D721Med (cell line): ENCODE data around the gene INTS3.

Experiments used
- DNase-seq: peaks from one replicate; pipeline ENCODE4 v3.0.0; 2011; ENCODE audit warnings: low spot score; ENCODE audit not compliant: insufficient read length
- FAIRE-seq: peaks from 2 replicates; lab custom pipeline; 2011; peaks lifted over from hg19 to GRCh38; lab: Jason Lieb, UNC
- TF ChIP-seq, protein P1 (sequence below): IDR thresholded peaks from 2 replicates; pipeline ENCODE4 v1.5.1; 2012; ENCODE audit warnings: mild to moderate bottlenecking, control low read depth; ENCODE audit not compliant: insufficient read depth; ENCODE audit errors: missing control alignments

Gene INTS3

DNA sequence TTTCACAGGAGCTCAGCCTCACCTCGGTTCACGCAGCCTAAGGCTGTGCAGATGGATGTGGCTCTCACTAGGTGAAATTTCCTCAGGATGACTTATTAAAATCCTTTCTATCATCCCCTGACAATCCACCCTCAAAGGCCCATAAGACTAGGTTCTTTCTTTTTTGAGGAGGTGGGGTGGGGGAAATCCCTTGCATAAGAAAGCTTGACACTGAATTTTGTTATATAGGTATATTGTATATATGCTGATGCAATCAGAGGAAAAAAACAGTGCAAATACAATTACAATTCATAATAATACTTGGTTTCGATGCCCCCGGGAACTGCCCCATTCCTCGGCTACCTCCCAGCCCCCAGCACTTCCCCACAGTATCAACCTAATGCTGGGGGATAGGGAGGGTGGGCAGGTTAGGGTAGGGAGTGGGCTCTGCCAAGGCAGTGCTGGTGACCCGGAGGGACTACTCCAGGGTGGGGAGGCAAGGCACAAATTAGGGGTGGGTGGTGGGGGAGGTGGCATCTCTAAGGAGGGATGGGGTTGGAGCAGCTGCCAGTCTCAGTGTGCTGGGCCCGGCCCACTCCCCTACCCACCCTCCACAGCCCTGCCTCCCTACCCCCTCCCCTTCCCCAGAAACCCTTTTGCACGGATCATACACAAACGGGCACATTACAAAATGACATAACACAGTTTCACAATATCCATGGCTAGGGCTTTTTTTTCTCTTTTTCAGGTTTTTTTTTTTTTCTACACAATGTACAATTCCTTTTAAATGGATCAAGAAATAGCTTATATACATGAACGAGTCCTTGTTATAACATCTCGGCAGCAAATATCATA lies 78.3 kb downstream of the INTS3 start:
- TF ChIP-seq, protein P1, sequence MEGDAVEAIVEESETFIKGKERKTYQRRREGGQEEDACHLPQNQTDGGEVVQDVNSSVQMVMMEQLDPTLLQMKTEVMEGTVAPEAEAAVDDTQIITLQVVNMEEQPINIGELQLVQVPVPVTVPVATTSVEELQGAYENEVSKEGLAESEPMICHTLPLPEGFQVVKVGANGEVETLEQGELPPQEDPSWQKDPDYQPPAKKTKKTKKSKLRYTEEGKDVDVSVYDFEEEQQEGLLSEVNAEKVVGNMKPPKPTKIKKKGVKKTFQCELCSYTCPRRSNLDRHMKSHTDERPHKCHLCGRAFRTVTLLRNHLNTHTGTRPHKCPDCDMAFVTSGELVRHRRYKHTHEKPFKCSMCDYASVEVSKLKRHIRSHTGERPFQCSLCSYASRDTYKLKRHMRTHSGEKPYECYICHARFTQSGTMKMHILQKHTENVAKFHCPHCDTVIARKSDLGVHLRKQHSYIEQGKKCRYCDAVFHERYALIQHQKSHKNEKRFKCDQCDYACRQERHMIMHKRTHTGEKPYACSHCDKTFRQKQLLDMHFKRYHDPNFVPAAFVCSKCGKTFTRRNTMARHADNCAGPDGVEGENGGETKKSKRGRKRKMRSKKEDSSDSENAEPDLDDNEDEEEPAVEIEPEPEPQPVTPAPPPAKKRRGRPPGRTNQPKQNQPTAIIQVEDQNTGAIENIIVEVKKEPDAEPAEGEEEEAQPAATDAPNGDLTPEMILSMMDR: no peak
- no peak for FAIRE-seq
- no peak for DNase-seq

DNA sequence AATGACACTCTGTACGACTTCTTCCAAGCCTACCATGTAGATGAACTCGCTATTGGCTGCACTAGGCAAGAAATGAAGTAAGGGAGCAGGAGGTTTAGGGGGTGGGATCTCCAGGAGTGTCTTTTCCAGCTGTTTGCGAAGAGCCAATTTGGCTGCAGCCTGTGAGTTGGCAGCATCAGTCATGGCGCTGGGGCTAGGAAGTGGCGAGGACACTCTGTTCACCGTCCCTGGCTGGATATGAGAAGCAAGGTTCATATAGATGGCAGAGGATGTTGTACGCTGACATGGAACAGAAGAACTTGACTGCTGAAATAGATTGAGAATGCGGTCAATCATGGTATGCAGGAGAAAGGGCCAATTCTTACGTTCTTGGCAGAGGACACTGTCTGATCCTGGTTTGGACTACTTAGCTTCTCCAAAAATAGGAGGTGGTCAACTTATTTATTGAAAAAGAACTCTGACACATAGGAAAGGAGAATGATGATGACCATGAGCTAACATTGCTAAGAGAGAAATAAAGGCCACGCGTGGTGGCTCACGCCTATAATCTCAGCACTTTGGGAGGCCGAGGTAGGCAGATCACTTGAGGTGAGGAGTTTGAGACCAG lies 88.5 kb downstream of the INTS3 start:
- TF ChIP-seq, protein P1: no peak
- DNase-seq (no peak), FAIRE-seq (no peak)

DNA sequence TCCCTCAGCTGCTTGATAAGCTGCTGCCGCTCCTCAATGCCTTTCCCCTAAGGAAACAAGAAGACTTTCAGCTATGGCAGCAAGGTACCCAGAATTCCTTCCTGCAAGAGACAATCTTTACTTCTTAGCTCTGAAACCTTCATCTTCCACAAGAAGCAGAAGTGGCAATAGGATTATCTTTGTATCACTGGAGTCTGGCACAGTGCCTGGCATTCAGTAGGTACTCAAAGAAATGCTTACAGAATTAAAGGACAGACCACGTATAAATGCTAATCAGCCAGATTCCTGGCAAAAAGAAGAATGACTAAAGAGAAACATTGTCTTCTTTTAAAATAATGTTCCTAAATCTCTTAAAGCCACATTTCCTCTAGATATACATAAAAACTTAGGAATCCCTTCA lies 91.0 kb downstream of the INTS3 start:
- DNase-seq (no peak), FAIRE-seq (no peak)
- TF ChIP-seq, protein P1: no peak
